ENCODE results near the gene PKHD1.
A peak's percentile ranks its signal among the peaks of the same experiment; 100 is the strongest.

Gene PKHD1

DNA sequence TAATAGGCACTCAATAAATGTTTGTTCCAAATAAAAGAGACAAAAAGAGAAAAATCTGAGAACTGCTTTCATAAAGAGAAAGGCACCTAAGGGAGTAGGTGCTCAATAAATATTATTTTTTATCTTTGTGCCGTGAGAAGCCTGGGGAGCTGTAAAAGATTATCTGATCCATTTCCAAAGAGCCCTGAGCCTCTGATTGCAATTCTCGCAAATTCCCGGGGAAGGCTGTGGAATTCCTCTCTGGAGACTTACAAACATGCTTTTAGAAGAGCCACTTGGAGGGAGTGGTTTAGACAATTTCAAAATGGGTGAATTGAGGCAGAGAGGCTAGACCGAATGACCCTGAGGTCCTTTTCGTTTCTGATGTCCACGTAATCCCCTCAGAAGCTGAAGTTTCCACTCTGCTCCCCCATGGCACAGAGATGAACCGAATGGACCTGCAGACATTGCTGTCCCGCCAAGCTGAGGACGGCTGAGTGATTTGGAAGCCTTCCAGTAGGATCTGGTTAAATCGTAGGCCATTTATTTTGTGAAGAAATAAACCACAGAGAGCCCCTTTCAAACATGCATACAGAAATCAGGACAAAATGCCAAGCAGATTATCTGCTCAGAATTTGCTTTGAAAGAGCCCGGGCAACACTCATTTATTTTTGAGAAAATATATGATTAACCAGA is 77.8 kb downstream of the PKHD1 start:
- TF ChIP-seq, protein P1, sequence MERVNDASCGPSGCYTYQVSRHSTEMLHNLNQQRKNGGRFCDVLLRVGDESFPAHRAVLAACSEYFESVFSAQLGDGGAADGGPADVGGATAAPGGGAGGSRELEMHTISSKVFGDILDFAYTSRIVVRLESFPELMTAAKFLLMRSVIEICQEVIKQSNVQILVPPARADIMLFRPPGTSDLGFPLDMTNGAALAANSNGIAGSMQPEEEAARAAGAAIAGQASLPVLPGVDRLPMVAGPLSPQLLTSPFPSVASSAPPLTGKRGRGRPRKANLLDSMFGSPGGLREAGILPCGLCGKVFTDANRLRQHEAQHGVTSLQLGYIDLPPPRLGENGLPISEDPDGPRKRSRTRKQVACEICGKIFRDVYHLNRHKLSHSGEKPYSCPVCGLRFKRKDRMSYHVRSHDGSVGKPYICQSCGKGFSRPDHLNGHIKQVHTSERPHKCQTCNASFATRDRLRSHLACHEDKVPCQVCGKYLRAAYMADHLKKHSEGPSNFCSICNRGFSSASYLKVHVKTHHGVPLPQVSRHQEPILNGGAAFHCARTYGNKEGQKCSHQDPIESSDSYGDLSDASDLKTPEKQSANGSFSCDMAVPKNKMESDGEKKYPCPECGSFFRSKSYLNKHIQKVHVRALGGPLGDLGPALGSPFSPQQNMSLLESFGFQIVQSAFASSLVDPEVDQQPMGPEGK (CRISPR knock-in tag; IDR thresholded peaks at IDR 0.05; ENCODE audit: borderline replicate concordance) = no peak
- TF ChIP-seq BACH2 (CRISPR knock-in tag; IDR thresholded peaks at IDR 0.05; ENCODE audit: borderline replicate concordance) (no peak), PPARA (CRISPR knock-in tag; IDR thresholded peaks at IDR 0.05; ENCODE audit: borderline replicate concordance) (no peak), TCF4 (CRISPR knock-in tag; IDR thresholded peaks at IDR 0.05; ENCODE audit: borderline replicate concordance) (0 out of 2 replicates have a peak, but pooled peaks have one; percentile 15)
- no peak for ATAC-seq

DNA sequence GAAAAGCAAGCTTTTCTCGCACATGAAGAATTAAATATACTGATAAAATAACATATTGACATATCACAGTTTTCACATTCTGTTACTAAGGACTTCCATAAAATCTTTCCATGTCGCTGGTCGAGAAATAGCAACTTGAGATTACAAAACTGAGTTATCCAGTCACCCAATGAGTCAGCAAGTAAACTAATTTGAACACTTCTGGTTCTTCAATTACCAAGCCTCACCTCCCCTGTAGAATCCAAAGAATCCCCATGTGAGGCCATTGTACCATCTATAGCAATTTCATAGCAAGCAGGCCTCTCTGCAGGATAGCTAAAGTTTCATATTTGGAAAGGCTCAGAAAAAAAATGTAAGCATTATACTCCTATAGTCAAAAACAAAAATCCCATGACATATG is 87.3 kb downstream of the PKHD1 start:
- TF ChIP-seq, protein P1 (CRISPR knock-in tag; IDR thresholded peaks at IDR 0.05; ENCODE audit: borderline replicate concordance) = no peak
- no peak for TF ChIP-seq ARNTL (CRISPR knock-in tag; IDR thresholded peaks at IDR 0.05; ENCODE audit: borderline replicate concordance, low read depth)
- TF ChIP-seq, protein P2, sequence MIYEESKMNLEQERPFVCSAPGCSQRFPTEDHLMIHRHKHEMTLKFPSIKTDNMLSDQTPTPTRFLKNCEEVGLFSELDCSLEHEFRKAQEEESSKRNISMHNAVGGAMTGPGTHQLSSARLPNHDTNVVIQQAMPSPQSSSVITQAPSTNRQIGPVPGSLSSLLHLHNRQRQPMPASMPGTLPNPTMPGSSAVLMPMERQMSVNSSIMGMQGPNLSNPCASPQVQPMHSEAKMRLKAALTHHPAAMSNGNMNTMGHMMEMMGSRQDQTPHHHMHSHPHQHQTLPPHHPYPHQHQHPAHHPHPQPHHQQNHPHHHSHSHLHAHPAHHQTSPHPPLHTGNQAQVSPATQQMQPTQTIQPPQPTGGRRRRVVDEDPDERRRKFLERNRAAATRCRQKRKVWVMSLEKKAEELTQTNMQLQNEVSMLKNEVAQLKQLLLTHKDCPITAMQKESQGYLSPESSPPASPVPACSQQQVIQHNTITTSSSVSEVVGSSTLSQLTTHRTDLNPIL (CRISPR knock-in tag; IDR thresholded peaks at IDR 0.05; ENCODE audit: low read depth) = no peak
- no peak for TF ChIP-seq PPARA (CRISPR knock-in tag; IDR thresholded peaks at IDR 0.05; ENCODE audit: borderline replicate concordance)
- no peak for TF ChIP-seq SNAI2 (CRISPR knock-in tag; IDR thresholded peaks at IDR 0.05)
- no peak for TF ChIP-seq CSDC2 (CRISPR knock-in tag; IDR thresholded peaks at IDR 0.05)
- TF ChIP-seq ZFP30 (CRISPR knock-in tag; IDR thresholded peaks at IDR 0.05) = no peak
- TF ChIP-seq, protein P3, sequence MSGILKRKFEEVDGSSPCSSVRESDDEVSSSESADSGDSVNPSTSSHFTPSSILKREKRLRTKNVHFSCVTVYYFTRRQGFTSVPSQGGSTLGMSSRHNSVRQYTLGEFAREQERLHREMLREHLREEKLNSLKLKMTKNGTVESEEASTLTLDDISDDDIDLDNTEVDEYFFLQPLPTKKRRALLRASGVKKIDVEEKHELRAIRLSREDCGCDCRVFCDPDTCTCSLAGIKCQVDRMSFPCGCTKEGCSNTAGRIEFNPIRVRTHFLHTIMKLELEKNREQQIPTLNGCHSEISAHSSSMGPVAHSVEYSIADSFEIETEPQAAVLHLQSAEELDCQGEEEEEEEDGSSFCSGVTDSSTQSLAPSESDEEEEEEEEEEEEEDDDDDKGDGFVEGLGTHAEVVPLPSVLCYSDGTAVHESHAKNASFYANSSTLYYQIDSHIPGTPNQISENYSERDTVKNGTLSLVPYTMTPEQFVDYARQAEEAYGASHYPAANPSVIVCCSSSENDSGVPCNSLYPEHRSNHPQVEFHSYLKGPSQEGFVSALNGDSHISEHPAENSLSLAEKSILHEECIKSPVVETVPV (CRISPR knock-in tag; IDR thresholded peaks at IDR 0.05) = no peak
- no peak for TF ChIP-seq OSR1 (CRISPR knock-in tag; IDR thresholded peaks at IDR 0.05)
- no peak for TF ChIP-seq TCF4 (CRISPR knock-in tag; IDR thresholded peaks at IDR 0.05; ENCODE audit: borderline replicate concordance)
- TF ChIP-seq ZFP3 (CRISPR knock-in tag; IDR thresholded peaks at IDR 0.05) = no peak
- no peak for TF ChIP-seq ESRRG (CRISPR knock-in tag; IDR thresholded peaks at IDR 0.05)
- no peak for TF ChIP-seq RARB (CRISPR knock-in tag; IDR thresholded peaks at IDR 0.05)
- no peak for TF ChIP-seq TOX (CRISPR knock-in tag; IDR thresholded peaks at IDR 0.05; ENCODE audit: borderline replicate concordance)
- ATAC-seq = no peak

DNA sequence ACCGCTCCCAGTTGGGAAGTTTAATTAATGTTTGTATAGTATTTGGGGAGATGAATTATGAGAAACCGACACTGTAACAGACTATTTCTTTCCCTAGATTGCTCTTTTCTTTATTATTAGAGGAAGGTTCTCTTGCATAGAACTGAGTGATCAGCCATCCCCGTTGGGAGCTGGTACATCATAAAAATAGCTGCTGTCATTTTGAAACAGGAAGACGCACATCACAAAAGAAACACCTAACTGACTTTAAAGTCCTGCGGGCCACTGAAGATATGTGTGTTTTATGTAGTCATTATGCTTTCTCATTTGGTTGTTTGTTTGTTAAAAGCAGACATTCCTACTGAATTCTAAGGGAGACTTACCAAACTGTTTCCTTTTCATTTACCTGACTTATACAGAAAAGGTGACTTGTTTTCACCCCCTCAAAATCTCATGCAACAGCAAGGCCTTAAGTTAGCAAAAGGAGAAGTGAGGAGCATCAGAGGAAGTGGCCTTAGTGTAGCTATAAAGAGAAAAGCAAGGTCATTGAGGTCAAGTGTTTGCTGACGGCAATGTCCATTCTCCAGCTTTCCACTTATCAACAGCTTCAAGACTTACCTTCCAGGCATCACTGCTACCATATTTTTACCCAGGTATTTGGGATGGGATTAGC is 91.0 kb downstream of the PKHD1 start:
- no peak for ATAC-seq
- TF ChIP-seq ESRRG (CRISPR knock-in tag; IDR thresholded peaks at IDR 0.05) (no peak), TCF4 (CRISPR knock-in tag; IDR thresholded peaks at IDR 0.05; ENCODE audit: borderline replicate concordance) (no peak), BACH2 (CRISPR knock-in tag; IDR thresholded peaks at IDR 0.05; ENCODE audit: borderline replicate concordance) (no peak), ZFP30 (CRISPR knock-in tag; IDR thresholded peaks at IDR 0.05) (no peak), ISL1 (CRISPR knock-in tag; IDR thresholded peaks at IDR 0.05) (no peak), TOX (CRISPR knock-in tag; IDR thresholded peaks at IDR 0.05; ENCODE audit: borderline replicate concordance) (no peak), GLIS3 (CRISPR knock-in tag; IDR thresholded peaks at IDR 0.05) (no peak), OSR1 (CRISPR knock-in tag; IDR thresholded peaks at IDR 0.05) (no peak), CSDC2 (CRISPR knock-in tag; IDR thresholded peaks at IDR 0.05) (no peak), SNAI2 (CRISPR knock-in tag; IDR thresholded peaks at IDR 0.05) (no peak)
- TF ChIP-seq, protein P1 (CRISPR knock-in tag; IDR thresholded peaks at IDR 0.05; ENCODE audit: borderline replicate concordance) = no peak
- TF ChIP-seq, protein P4, sequence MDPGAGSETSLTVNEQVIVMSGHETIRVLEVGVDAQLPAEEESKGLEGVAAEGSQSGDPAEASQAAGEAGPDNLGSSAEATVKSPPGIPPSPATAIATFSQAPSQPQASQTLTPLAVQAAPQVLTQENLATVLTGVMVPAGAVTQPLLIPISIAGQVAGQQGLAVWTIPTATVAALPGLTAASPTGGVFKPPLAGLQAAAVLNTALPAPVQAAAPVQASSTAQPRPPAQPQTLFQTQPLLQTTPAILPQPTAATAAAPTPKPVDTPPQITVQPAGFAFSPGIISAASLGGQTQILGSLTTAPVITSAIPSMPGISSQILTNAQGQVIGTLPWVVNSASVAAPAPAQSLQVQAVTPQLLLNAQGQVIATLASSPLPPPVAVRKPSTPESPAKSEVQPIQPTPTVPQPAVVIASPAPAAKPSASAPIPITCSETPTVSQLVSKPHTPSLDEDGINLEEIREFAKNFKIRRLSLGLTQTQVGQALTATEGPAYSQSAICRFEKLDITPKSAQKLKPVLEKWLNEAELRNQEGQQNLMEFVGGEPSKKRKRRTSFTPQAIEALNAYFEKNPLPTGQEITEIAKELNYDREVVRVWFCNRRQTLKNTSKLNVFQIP (CRISPR knock-in tag; IDR thresholded peaks at IDR 0.05; ENCODE audit: borderline replicate concordance, low read depth) = no peak
- TF ChIP-seq, protein P5, sequence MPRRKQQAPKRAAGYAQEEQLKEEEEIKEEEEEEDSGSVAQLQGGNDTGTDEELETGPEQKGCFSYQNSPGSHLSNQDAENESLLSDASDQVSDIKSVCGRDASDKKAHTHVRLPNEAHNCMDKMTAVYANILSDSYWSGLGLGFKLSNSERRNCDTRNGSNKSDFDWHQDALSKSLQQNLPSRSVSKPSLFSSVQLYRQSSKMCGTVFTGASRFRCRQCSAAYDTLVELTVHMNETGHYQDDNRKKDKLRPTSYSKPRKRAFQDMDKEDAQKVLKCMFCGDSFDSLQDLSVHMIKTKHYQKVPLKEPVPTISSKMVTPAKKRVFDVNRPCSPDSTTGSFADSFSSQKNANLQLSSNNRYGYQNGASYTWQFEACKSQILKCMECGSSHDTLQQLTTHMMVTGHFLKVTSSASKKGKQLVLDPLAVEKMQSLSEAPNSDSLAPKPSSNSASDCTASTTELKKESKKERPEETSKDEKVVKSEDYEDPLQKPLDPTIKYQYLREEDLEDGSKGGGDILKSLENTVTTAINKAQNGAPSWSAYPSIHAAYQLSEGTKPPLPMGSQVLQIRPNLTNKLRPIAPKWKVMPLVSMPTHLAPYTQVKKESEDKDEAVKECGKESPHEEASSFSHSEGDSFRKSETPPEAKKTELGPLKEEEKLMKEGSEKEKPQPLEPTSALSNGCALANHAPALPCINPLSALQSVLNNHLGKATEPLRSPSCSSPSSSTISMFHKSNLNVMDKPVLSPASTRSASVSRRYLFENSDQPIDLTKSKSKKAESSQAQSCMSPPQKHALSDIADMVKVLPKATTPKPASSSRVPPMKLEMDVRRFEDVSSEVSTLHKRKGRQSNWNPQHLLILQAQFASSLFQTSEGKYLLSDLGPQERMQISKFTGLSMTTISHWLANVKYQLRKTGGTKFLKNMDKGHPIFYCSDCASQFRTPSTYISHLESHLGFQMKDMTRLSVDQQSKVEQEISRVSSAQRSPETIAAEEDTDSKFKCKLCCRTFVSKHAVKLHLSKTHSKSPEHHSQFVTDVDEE (CRISPR knock-in tag; IDR thresholded peaks at IDR 0.05) = no peak
- TF ChIP-seq, protein P2 (CRISPR knock-in tag; IDR thresholded peaks at IDR 0.05; ENCODE audit: low read depth) = no peak
